Activated CD4-positive, alpha-beta T cell treated with anti-CD3 and anti-CD28 coated beads, Interleukin-2, amount 50 U/mL, for 1 hour (primary cell): ENCODE results near the gene PARD3B.

ENCODE experiments used
- DNase-seq: peaks from one replicate; pipeline ENCODE4 v3.0.0-alpha.2; 2020

PARD3B gene

DNA sequence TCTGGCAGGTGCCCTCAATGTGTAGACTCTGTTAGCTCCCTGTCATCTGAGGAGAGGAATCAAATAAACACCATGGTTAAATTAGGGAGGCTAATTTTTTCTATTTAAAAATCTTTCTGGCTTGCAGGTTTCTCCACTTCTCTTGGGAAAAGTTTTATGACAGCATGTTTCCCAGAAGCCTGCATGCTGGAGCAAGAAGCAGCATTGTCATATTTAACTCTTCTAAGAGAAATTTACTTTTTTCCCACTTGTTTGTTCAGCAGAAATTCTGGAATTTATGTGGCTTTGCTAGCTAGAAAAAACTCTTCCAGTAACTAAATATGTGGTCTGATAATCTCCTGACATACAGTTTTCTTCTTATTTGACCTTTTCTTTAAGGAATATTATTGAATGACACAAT, 230.5 kb downstream of the PARD3B start:
- DNase-seq, result no peak

DNA sequence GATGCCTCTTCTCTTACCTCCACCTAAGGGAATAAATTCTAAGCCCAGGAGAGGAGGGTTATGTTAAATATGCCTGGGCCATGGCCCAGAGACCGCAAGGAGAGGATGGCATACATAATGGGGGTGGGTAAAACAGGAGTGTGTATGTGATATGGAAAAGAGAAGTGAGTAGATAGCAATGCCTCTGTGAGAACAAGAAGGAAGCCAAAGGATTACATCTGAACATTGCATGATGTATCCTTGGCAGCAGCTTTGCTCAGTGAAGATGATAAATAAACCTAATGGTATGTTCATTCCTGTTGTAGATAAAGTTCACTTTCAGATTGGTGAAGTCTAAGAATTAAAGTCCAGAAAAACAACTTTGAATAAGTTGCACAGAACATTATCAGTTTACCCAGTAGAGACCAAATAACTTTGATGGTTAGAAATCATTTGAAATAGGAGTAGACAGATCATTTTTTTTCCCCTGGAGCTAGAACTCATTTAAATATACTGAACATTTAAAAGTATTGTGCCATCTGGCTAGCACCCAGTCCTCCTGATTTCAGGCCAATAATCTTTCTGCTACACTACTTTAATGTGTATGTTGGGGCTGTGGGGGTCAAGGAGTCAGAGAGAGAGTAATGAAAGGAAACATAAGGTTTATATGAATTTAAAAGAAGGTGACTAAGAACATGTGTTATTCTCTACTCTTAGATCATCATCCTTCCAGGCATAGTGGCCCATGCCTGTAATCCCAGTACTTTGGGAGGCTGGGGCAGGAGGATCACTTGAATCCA, 231.7 kb downstream of the PARD3B start:
- no peak for DNase-seq

DNA sequence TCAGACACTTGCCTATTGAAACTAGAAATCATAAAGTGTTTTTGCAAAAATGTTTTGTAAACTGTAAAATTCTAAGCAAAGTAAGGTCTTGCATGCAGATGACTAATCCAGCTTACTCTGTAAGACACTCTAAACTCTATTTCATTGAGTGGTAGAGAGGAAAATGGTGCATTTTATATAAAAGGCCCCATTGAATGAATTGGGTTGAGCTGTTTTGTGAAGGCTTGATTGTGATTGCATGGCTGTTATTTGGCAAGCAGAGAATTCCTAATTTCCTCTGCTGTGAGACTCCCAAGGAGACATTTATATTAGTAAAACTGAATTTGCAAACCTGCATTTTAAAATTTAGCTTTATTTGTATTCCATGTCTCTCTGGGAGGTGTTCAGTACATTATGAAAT, 234.5 kb downstream of the PARD3B start:
- no peak for DNase-seq

DNA sequence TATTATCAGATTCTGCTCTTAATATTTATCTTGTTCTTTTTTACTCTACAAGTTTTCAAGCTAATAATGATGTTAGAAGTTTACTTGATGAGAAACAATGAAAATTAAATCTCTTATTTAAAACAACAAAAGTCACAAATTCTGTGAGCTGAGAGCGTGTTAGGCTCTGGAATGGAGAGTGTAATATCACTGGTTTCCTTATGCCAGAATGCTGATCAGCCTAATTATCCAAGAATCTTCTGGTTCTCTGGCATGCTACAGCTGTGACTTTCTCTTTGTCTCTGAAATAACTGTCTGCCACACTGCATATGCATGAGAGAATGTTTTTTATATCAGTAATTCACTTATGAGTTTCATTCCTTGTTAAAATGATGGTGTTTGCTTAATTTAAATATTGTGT, 236.7 kb downstream of the PARD3B start:
- no peak for DNase-seq

DNA sequence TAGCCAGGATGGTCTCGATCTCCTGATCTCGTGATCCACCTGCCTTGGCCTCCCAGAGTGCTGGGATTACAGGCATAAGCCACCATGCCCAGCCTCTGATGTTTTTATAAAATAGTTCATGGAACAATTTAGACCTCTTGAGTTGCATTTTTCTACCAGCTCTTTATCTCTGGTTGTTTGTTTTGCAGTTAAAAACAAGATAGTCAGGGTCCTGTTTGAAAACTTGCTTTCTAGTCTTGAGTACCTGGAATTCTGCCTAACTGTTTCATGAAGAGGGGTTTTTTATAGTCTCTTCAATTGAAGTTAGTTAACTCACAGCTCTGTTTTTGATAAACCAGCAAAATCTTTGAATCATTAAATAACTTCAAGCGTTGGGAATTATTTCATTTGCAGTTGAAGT, 244.8 kb downstream of the PARD3B start:
- DNase-seq, result no peak

DNA sequence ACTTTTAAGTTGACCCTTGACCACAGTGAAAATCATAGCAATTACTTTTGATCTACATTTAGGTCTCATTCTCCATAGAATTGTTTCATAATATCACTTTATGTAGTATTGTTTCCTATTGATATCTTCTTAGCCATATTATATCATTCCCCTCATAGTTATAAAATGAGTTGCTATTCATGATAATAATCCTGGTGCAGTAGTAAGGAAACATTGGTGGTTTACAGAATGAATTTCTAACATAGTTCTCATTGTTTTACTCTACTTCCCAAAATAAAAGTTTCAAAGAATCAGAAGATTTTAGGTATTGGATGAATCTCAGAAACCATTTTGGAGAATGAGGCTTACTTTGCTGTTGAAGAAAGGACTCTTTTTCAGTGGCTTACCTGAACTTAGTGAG, 246.0 kb downstream of the PARD3B start:
- DNase-seq, result no peak

DNA sequence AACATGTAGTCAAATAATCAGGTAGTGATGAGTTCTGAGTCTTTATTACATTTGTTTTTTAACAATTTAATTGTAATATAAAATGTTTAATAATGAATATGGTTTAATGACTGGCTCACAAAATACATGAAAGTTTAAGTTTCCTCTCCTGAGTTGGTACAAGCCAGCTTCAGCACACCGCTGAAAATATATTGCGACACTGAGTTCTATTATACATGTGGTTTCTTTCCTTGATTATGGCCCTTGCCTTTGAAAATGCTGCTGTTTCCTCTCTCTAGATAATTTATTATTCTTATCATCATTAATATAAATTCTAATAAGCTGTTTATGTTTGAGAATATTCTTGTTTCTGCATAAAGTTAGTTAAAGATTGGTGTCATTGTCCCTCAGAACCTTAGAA, 249.3 kb downstream of the PARD3B start:
- no peak for DNase-seq

DNA sequence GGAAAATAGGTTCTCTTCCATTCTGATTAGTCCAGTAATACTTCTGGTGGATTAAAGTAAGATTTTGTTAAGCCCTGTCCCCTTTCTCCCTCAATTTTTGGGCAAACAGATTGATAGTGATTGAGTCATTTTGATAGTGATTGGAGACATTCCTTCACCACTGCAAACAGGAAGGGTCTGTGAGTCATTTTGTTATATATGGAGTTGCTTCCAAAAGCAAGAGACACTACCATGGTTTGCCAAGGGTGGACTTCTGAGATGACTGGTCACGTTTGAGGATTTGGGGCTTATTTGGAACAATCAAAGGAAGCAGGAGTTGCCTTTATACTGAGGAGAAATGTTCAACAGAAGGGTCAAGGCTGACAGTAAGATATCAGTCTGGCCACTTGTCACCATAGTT, 249.9 kb downstream of the PARD3B start:
- DNase-seq, result no peak

DNA sequence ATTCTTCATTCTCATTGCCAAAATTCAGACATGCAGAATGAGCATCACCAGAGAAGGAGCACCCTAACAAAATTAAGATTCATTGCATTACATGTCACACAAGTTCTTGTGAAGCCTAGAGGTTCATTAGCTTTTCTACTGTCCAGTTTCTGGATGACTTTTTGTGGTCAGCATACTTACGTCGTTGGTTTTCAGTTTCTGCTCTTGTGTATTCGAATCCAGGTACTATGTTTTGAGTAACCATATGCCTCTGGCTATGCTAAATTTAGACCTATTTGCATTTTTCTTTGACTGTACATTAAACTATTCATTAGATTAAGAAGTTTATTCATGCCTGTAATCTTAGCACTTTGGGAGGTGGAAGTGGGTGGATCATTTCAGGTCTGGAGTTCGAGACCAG, 251.3 kb downstream of the PARD3B start:
- DNase-seq, result no peak

DNA sequence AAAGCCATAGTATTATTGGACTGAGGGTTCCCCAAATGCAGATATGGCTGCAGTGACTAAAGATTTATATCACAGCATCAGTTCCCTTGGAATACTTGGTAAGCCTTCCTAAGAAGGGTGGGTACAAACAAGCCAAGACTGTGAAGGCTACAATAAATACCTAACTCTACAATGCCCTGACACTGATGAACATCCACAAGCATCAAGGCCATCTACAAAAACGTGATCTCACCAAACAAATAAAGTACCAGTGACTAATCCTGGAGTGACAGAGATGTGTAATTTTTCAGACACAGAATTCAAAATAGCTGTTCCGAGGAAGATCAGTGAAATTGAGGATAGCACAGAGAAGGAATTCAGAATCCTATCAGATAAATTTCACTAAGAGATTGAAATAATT, 254.5 kb downstream of the PARD3B start:
- DNase-seq, result no peak

DNA sequence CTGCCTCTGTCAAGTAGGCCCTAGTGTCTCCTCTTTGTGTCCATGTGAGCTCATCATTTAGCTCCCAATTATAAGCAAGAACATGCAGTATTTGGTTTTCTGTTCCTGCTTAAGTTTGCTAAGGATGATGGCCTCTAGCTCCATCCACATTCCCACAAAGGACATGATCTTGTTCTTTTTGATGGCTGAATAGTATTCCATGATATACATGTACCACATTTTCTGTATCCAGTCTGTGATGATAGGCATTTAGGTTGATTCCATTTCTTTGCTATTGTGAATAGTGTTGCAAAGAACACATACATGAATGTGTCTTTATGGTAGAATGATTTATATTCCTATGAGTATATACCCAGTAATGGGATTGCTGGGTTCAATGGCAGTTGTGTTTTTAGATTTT, 263.2 kb downstream of the PARD3B start:
- no peak for DNase-seq

DNA sequence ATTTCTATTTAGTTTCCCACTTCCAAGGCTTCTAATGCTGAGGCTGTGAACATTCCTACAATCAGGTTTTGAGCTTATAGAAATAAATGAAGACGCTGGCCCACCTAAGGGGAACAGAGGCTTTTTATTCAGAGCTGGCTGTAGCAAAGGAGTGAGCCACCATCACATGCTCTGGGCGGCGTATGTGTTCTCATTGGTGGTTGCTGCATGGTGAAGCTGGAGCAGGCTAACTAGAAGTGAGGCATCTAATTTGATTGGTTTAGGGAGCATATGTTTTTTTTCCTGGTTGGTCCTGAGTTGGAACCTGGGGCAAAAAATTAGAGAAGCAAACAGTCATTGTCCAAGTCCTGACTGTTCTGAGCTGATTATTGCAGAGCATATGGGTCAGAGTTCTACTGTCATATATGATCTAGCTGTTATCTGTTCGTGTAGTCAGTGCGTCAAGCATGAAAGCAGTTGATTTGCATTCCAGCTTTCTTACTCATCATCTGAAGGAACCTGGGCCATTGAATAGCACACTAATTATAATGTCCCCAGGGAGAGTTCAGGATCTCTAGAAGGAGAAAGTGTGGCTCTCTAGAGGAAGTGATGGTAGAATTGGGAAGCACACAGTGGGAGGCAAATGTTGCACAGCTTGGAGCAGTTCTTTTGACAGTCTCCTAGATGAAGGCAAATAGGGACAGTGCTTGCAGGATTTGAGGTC, 279.6 kb downstream of the PARD3B start:
- no peak for DNase-seq

DNA sequence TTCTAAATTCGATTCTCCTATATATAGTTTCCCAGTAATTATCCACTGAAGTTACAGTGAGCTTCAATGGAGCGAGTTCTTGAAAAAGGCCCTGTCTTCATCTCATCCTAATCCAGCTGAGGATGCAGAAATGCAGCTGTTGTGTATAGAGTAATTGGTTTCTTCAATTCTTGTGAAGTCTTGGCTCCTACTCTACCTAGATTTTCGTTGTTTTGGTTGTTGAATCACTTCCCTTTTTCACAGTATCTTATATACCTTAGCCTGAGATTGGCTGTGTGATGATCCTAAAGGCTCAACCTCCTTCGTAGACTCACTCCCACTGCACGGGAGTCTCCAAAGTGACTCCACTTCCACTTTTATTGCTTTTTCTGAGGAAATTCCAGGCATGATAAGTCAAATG, 280.4 kb downstream of the PARD3B start:
- DNase-seq, result no peak

DNA sequence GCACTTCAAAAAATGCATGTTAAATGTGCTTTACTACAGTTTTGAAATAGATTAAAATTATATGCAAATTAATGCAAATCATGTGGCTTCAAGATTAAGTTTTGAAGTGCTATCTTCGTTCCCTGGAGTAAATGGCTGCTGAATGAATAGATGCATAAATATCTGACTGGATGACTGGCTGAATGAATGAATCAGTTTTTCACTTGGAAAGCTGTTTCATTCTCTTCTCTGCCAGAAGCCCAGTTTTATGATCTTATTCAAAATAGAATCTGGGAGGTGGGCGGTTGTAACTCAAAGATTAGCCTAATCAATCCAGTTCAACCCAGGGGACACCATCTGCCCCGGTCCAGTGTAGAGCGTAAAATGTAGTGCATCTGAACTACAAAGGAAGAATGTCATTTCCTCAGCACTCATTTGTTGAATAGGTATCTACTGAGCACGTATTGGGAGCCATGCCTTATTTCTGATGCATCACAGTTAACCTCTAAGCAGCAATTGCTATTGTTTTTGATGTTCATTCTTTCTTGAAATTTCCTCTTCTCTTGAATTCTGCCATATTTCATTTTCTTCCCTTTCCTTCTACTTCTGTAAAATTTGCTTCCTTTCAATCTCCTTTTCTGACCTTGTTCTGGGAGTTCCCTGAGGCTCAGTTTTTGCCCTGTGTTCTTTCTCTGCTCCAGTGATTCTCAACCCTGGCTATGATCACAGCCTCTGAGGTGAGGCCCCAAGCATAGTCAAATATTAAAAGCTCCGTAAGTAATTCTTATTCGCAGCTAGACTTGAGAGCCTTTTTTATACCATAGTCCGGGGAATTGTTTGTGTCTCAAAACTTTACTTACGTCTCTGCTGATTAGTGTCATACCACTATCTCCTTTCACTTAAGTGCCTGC, 282.7 kb downstream of the PARD3B start:
- no peak for DNase-seq

DNA sequence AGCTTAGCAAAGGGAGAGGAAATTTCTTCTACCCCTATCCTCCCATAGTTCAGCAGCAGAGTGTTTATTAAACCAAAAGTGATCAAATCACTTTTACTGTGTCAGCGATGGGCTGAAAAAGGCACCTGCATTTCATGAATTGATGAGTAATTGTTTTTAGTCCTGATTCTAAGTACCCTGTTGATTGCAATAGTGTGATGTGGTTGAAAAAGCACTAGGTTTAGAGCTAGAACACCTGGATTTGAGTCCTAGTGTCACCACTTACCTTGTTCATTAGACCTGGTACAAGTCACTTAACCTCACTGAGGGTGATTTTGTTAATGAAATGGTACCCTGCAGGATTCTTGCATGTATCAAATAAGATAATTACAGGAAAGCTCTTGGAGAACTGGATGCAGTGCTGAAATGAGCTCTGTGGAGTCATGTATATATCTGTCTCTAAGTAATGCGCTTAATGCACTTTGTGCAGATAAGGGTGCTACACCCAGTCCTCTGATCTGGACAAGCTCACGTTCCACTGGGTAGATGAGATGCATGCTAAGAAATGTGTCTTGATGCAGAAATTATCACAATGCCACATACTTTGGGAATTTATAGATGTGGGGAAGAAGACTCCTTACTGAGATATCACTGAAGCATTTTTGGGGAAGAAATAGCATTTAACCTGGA, 289.6 kb downstream of the PARD3B start:
- DNase-seq, result no peak

DNA sequence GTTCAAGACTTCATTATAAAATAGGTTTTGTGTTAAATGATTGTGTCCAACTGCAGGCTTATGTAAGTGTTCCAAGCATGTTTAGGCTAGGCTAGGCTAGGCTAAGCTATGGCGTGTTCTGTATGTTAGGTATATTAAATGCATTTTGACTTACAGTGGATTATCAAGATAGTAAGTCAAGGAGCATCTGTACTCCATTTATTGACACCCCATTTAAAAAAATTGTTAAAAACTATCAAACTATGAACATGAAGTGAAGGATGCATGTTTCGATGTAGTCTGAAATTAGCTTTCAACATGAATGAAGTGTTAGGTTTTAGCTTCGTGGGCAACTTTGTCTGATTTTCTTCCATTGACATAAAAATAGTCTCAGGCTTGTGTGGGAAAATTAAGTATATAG, 290.5 kb downstream of the PARD3B start:
- DNase-seq, result no peak

DNA sequence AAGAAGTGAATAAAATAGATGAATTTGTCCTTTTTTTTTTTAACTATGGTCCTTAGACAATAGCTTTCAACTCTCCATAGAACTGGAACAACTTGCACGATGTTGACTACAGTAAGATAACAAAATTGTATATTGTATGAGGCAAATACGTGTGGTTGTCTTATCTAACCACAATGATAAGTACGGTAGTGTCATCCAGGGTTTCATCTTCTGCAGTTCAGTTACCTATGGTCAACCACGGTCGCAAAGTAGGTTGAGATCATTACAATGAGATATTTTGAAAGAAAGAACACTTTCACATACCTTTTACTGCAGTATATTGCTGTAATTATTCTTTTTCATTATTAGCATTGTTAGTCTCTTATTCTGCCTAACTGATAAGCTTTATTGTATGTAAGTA, 295.2 kb downstream of the PARD3B start:
- no peak for DNase-seq

DNA sequence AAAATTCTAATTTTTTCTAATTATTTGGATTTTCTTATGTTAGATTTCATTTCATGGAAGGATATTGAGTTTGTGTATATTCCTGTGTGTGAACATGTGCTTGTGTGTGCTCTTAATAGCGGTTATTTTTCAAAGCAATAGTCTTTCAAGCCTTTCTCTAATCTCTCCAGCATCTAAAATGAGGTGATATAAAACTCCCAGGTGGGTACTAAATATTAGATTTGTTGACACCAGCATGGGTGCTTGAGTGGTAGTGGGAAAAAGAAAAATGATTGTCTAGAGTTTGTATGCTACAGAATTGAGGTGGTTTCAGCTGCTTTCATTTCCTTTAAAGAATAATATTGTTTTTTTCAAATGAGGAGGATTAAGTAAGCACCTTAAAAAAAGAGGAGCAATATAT, 296.8 kb downstream of the PARD3B start:
- no peak for DNase-seq

DNA sequence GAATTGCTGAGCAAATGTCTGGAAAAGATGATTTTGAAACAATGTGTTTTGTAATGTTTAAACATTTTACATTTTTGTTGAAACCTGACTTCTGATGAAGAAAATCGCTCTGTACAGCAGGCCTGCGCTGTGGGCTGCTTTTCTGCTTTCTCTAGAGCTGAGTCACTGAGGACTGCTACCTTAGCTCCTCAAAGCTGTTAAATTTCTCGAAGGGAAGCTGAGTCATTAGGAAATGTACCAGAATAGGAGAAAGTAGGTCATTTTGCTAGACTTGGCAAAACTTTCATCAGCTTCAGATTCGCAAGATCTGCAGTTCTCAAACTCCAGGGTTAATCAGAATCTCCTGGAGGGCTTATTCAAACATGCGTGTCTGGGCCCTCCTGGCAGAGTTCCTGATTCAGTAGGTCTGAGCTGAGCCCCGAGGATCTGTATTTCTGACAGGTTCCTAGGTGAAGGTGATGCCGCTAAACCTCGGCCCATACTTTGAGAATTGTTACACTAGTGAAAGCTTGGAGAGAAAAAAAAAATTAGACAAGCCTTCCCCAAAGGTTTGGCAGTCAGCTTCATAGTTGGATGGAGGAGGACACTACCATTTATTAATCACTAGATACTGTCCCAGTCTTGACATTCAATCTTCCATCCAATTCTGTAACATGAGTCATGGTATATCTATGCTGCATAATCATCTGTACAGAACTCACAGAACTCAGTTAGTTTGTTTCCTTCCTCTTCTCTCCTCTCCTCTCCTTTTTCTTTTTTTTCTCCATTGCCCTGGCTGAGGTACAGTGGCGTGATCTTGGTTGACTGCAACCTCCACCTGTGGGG, 297.6 kb downstream of the PARD3B start:
- DNase-seq, result no peak

DNA sequence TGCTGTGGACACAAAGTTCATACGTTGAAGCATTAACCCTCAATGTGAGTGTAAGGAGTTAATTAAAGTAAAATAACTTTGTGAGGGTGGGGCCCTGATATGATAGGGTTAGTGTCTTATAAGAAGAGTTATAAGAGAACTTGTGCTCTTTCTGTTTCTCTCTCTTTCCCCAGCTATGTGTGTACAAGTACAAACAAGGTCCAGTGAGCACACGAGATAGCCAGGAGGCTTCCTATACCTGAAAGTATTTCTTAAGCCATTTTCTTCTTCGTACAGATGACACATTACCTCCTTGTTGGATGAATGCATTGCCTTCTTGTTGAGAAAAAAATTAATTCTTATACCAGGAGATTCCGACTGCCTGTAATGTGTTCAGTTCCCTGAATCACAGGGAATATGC, 301.2 kb downstream of the PARD3B start:
- no peak for DNase-seq

DNA sequence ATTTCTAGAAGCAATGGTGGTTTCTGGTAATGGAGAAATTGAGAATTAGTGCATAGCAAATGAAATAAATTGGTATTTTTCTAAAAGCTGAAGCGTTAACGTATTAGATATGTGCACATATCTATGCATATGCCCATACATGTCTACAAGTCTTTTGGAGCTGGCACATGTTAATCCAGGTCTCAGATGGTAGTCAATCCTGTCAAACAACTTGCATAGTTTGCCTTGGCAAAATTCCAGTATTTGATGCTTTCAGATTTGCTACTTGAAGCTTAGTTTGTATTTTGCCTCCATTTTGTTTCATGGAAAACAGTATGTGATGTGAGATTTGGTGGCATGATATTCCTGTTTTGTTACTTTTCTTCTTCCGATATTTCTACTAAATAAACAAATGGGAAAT, 304.6 kb downstream of the PARD3B start:
- DNase-seq, result no peak

DNA sequence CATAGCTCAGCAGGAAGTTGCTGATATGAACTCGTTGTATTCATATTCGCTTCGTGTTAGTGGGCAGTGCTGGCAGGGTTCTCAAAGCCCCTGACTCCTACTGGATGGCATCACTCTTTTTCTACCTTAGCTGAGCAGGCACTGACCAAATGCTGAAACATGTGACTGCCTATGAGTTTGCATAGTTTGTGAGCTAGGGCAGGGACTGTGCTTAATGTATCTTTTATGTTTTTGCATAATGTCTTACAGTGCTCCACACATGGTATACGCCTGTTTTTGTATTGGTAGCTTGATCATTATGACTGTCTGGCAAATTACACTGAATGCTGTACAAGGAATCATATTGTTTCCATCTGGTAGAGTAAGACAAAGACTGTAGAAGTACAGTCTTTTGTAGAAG, 305.3 kb downstream of the PARD3B start:
- DNase-seq, result no peak
